NCI-H2227 (cell line): ENCODE results near the gene TCEAL5.
"Not testable (repeated sequence)": the region's sequence is repeated elsewhere in the genome, so short reads cannot be mapped to it uniquely, and the experiment has no call there.

ENCODE experiments used
- DNase-seq: peaks from one replicate; lab custom pipeline; 2025; ENCODE audit not compliant: unreplicated experiment; lab: John Stamatoyannopoulos, UW

Gene TCEAL5

DNA sequence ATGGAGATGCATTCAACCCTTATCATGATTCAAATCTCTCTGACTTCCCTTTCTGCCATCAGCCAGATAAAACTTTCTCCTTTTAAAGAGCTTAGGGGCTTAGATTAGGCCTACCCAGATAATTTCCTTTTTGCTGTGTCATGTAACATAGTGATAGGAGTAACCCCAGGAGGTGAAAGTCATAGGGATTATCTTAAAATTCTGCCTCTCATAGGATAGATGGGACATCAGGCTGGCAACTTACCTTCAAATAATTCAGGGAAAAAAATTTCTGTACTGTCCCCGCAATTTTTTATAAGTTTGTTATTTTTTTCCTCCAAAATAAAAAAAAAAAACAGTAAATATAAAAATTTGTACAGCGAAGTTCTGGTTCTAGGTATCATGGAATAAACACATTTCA is 40.9 kb downstream of the TCEAL5 start:
- not testable (repeated sequence) for DNase-seq

DNA sequence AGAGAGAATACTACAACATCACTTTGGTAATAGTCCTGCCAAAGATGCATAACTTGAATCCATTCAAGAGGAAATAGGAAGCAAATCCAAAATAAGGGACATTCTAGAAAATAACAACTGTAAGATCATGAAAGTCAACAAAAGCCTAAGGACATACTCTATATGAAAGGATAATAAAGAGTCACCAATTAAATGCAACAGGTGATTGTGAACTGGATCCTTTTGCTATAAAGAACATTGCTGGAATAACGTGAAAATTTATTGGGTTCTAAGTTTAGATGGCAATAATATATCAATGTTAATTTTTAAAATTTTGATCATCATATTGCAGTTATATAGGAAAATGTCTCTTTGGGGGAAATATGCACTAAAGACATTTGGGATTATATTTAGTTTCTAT is 41.7 kb downstream of the TCEAL5 start:
- DNase-seq: no peak

DNA sequence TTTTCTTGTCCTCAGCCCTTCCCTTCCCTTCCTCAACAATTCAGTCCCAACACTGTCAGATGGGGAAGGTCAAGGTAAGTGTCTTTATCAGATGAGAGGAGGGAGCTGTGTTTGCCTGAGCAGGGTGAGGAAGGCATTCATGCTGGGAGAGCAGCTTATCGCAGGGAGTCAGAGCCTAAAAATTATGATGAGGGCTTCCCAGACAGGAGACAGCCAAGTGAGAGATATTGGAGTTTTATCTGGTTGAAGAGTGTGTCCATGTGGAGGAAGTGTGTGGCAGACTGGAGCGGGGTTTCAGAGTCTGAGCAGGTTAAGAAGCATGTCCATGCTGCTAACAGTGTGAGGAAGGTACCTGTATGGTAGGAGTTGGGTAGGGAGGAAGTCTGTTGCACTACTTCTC is 43.3 kb downstream of the TCEAL5 start:
- DNase-seq: no peak

DNA sequence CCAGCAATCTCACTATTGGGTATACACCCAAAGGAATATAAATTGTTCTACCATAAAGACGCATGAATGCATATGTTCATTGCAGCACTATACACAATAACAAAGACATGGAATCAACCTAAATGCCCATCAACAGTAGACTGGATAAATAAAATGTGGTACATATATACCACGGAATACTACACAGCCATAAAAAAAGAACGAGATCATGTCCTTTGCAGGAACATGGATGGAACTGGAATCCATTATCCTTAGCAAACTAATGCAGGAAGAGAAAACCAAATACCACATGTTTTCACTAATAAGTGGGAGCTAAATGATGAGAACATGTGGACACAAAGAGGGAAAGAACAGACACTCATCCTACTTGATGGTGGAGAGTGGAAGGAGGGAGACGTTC is 50.6 kb downstream of the TCEAL5 start:
- DNase-seq: not testable (repeated sequence)
